ENCODE results near the gene ACYP2. TPM values are rescaled to one million over a fixed set of nuclear protein-coding genes. Genes with fewer than 3 reads are reported as not detected.

ACYP2 gene
- total and polyA plus RNA-seq, 8 donors = 13.7 to 20.6 (median 16.2) TPM

GRCh38 chr2:54176577-54176976 is 61.2 kb downstream of the ACYP2 start:
- DNase-seq = peak in 3 of 4 donors; percentile 43 to 73 (median 62)
- peak; percentile 86 for ATAC-seq
- Histone ChIP-seq H3K27me3 (no peaks in the 10 kb centered on the region), H3K4me1 (no peaks in the 10 kb centered on the region), H3K27ac (no peak overlapping the region), H3K9me3 (no peaks in the 10 kb centered on the region), H3K36me3 (no peaks in the 10 kb centered on the region), H3K4me3 (no peak overlapping the region)
- peak in 1 of 2 donors; percentile 19 for TF ChIP-seq CTCF (IDR thresholded peaks at IDR 0.05)
- intact Hi-C loops (cut with DNase I) = no loop called here

DNA sequence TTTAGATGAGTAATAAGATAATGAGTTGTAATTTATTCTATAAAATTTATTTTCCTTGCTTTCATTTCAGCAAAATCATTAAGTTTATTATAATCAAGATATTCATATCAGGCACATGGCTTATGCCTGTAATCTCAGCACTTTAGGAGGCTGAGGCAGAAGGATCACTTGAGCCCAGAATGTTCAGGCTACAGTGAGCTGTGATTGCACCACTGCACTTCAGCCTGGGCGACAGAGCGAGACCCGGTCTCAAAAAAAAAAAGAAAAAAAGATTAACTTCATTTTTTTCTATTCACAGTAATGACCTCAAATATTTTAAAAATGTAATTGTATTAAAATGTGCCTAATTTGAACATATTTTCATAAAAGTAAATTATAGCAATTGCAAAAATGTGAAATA is 67.9 kb downstream of the ACYP2 start:
- H3K4me3 ChIP-seq = no peak overlapping the region
- intact Hi-C loops (cut with DNase I) = no loop called here
- H3K27ac ChIP-seq = no peak overlapping the region
- no peaks in the 10 kb centered on the region for H3K4me1 ChIP-seq
- no peaks in the 10 kb centered on the region for H3K9me3 ChIP-seq
- no peak for TF ChIP-seq CTCF (IDR thresholded peaks at IDR 0.05)
- no peaks in the 10 kb centered on the region for H3K27me3 ChIP-seq
- no peak for DNase-seq
- H3K36me3 ChIP-seq = no peaks in the 10 kb centered on the region
- no peak for ATAC-seq

- no peak overlapping the region for H3K27ac ChIP-seq
- no peak overlapping the region for H3K4me3 ChIP-seq
- DNase-seq (no peak), ATAC-seq (no peak)
- no peaks in the 10 kb centered on the region for H3K36me3 ChIP-seq
- TF ChIP-seq CTCF (IDR thresholded peaks at IDR 0.05) = no peak
- H3K27me3 ChIP-seq = no peaks in the 10 kb centered on the region
- no peaks in the 10 kb centered on the region for H3K4me1 ChIP-seq
- no peaks in the 10 kb centered on the region for H3K9me3 ChIP-seq
- intact Hi-C loops (cut with DNase I) = no loop called here
These were observed 68.6 kb downstream of the ACYP2 start for GRCh38 chr2:54183972-54184371.

DNA sequence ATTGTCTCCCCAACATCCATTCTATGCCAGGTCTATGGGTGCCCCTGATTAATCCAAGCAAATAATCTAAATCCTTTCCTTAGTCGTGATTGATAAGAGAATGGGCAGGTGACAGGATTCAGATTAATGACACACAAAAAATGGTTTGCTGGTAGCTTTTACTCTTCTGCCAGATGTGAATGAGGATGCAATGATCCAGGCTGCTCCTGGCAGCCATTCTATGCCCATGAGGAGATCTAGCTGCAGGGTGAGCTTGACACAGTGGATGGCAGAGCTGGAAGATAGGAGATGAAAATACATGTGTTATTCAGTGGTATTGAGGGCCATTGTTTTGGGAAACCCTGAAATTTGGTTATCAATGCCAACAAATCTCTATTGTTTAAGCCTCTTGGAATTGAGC is 69.7 kb downstream of the ACYP2 start:
- H3K4me3 ChIP-seq = no peak overlapping the region
- H3K27ac ChIP-seq = no peak overlapping the region
- H3K4me1 ChIP-seq = no peaks in the 10 kb centered on the region
- H3K36me3 ChIP-seq = no peaks in the 10 kb centered on the region
- H3K9me3 ChIP-seq = no peaks in the 10 kb centered on the region
- intact Hi-C loops (cut with DNase I) = no loop called here
- DNase-seq (no peak), ATAC-seq (no peak)
- no peaks in the 10 kb centered on the region for H3K27me3 ChIP-seq
- no peak for TF ChIP-seq CTCF (IDR thresholded peaks at IDR 0.05)

GRCh38 chr2:54187331-54187730 is 71.9 kb downstream of the ACYP2 start:
- no peaks in the 10 kb centered on the region for H3K36me3 ChIP-seq
- no peak for TF ChIP-seq CTCF (IDR thresholded peaks at IDR 0.05)
- H3K27ac ChIP-seq = no peak overlapping the region
- H3K4me3 ChIP-seq = no peak overlapping the region
- intact Hi-C loops (cut with DNase I) = no loop called here
- no peaks in the 10 kb centered on the region for H3K9me3 ChIP-seq
- no peaks in the 10 kb centered on the region for H3K4me1 ChIP-seq
- no peak for ATAC-seq
- no peak for DNase-seq
- no peaks in the 10 kb centered on the region for H3K27me3 ChIP-seq
